HepG2 (cell line): ENCODE data around the gene GFER. TPM values are rescaled to one million over a fixed set of nuclear protein-coding genes. Genes with fewer than 3 reads are reported as not detected.

ENCODE experiments used
- ATAC-seq: fragments of 200-7000 bp; cut with Tn5 transposase; 3 replicates; pipeline ENCODE4 v1.9.1; 2020; ENCODE audit warnings: mild to moderate bottlenecking, moderate library complexity
- BruUV-seq: library from RNA; stranded (reverse); fragments of 400-500 nt; replicated peaks from 2 replicates; lab custom pipeline; 2021; lab: Mats Ljungman, UMichigan
- CTCF ChIA-PET: fragments of 300-600 bp; formaldehyde crosslinking; extraction: SDS; loops from one replicate; lab custom pipeline; 2021; ENCODE audit warnings: low total read pairs, inconsistent platforms, low intra/inter-chr PET ratio; lab: Yijun Ruan, JAX
- POLR2A ChIA-PET: fragments of 350-600 bp; sonication (Branson Sonifier 250); formaldehyde crosslinking; loops from one replicate; lab custom pipeline; 2020; ENCODE audit warnings: antibody characterized with exemption, inconsistent platforms; lab: Yijun Ruan, JAX
- DNase-seq: peaks from one replicate; pipeline ENCODE4 v3.0.0-alpha.2; 2015; ENCODE audit warnings: low spot score
- FAIRE-seq: peaks from 3 replicates; lab custom pipeline; 2011; peaks lifted over from hg19 to GRCh38; lab: Jason Lieb, UNC
- H2AFZ ChIP-seq: one replicate; pipeline ENCODE4 v1.6.1; 2011; ENCODE audit warnings: low read length, inconsistent platforms
- H3K27ac ChIP-seq: fragments of 300-600 bp; 3 replicates; pipeline ENCODE4 v1.8.0; 2011; ENCODE audit warnings: mixed run types, mild to moderate bottlenecking, mixed read lengths, low read length, inconsistent platforms; ENCODE audit not compliant: insufficient read depth; ENCODE audit errors: extremely low read length
- H3K27me3 ChIP-seq, 2 experiments: fragments of 200-600 bp in 1 of 2; 2 replicates in 1 of 2; 3 replicates in 1 of 2; pipeline versions ENCODE4 v1.6.0 to v1.8.0; 2011; ENCODE audit warnings: low read length in 2 of 2, mild to moderate bottlenecking in 2 of 2, moderate library complexity in 2 of 2, inconsistent platforms in 1 of 2; ENCODE audit not compliant: insufficient read depth in 2 of 2, control insufficient read depth in 1 of 2
- H3K36me3 ChIP-seq, 2 experiments: fragments of 200-600 bp in 1 of 2; replicated peaks in 1 of 2; 2 replicates in 1 of 2; 3 replicates in 1 of 2; pipeline versions ENCODE4 v1.5.1 to v1.8.0; 2011; ENCODE audit warnings: low read length in 2 of 2, inconsistent platforms in 1 of 2; ENCODE audit not compliant: insufficient read depth in 2 of 2, control insufficient read depth in 1 of 2
- H3K4me1 ChIP-seq: 2 replicates; pipeline ENCODE4 v1.5.1; 2012; ENCODE audit warnings: low read length, inconsistent platforms; ENCODE audit not compliant: insufficient read depth
- H3K4me2 ChIP-seq: 2 replicates; pipeline ENCODE4 v1.6.0; 2011; ENCODE audit warnings: low read depth, low read length, inconsistent platforms
- H3K4me3 ChIP-seq, 3 experiments: fragments of 200-600 bp in 1 of 3; sonication (generic), shearing (Covaris generic) in 1 of 3; replicated peaks in 1 of 3; 2 replicates each; pipeline ENCODE4 v1.5.1; 2011 to 2016; ENCODE audit warnings: low read length in 3 of 3, inconsistent platforms in 2 of 3, low read depth in 2 of 3, mild to moderate bottlenecking in 2 of 3, control low read depth in 1 of 3, mixed read lengths in 1 of 3; ENCODE audit not compliant: insufficient read depth in 1 of 3
- H3K79me2 ChIP-seq: one replicate; pipeline ENCODE4 v1.6.1; 2011; ENCODE audit warnings: low read length, inconsistent platforms; ENCODE audit not compliant: insufficient read depth
- H3K9ac ChIP-seq: 2 replicates; pipeline ENCODE4 v1.6.0; 2011; ENCODE audit warnings: mild to moderate bottlenecking, low read depth, low read length, inconsistent platforms; ENCODE audit not compliant: insufficient read depth
- H3K9me3 ChIP-seq: 2 replicates; pipeline ENCODE4 v1.5.1; 2012; ENCODE audit warnings: mild to moderate bottlenecking, low read length
- H4K20me1 ChIP-seq: 2 replicates; pipeline ENCODE4 v1.6.0; 2011; ENCODE audit warnings: inconsistent platforms, mild to moderate bottlenecking, low read length, moderate library complexity; ENCODE audit not compliant: insufficient read depth
- CEBPG ChIP-seq: IDR thresholded peaks from 2 replicates; pipeline ENCODE4 v1.6.1; 2016
- EP300 ChIP-seq, 3 experiments: sonication (generic) in 1 of 3; formaldehyde crosslinking in 1 of 3; IDR thresholded peaks; 2 replicates each; pipeline versions ENCODE4 v1.5.1 to v1.6.1; 2011 to 2020; ENCODE audit warnings: low read depth in 2 of 3, low read length in 2 of 3, borderline replicate concordance in 1 of 3, improper control_type of control experiment in 1 of 3, mild to moderate bottlenecking in 1 of 3, missing genetic modification reagents in 1 of 3, moderate library complexity in 1 of 3
- HDAC2 ChIP-seq: sonication (generic); formaldehyde crosslinking; IDR thresholded peaks from 2 replicates; pipeline ENCODE4 v1.4.0; 2020; ENCODE audit warnings: missing genetic modification reagents
- NFYB ChIP-seq: sonication (generic); formaldehyde crosslinking; IDR thresholded peaks from 2 replicates; pipeline ENCODE4 v1.4.0; 2020; ENCODE audit warnings: missing genetic modification reagents
- RXRA ChIP-seq: sonication (generic); formaldehyde crosslinking; IDR thresholded peaks from 2 replicates; pipeline ENCODE4 v1.5.1; 2020; ENCODE audit warnings: missing genetic modification reagents
- SOX13 ChIP-seq, 3 experiments: fragments of 450-650 bp in 1 of 3; sonication (generic) in 1 of 3; formaldehyde crosslinking in 1 of 3; IDR thresholded peaks in 2 of 3; conservative IDR thresholded peaks in 1 of 3; 2 replicates each; pipeline versions ENCODE4 v1.5.0 to v1.6.1; 2016 to 2020; ENCODE audit warnings: antibody characterized with exemption in 1 of 3, mild to moderate bottlenecking in 1 of 3, missing compliant biosample characterization in 1 of 3, missing genetic modification reagents in 1 of 3, moderate library complexity in 1 of 3
- TOPORS ChIP-seq: sonication (generic); formaldehyde crosslinking; IDR thresholded peaks from 2 replicates; pipeline ENCODE4 v1.8.0; 2023; ENCODE audit warnings: mild to moderate bottlenecking, missing genetic modification reagents
- ZNF44 ChIP-seq: sonication (generic); formaldehyde crosslinking; IDR thresholded peaks from 2 replicates; pipeline ENCODE4 v1.5.1; 2020; ENCODE audit warnings: mild to moderate bottlenecking, missing genetic modification reagents
- ZNF660 ChIP-seq: sonication (generic); formaldehyde crosslinking; IDR thresholded peaks from 2 replicates; pipeline ENCODE4 v1.5.1; 2020; ENCODE audit warnings: mild to moderate bottlenecking, low read depth, missing genetic modification reagents, borderline replicate concordance
- WGBS: methylation state at CpG from one replicate; pipeline ENCODE4 v1.1.6; 2017; ENCODE audit warnings: low lambda C conversion rate; 5-methylcytosine and 5-hydroxymethylcytosine counted together
- in situ Hi-C: cut with HindIII; loops from 2 replicates; pipeline ENCODE4 v1.10.0; 2017; ENCODE audit warnings: low pct_unique_long_range_greater_than_20kb; ENCODE audit not compliant: extremely low pct_ligation_motif_present
- intact Hi-C: fragments of 100-400 bp; cut with micrococcal nuclease; formaldehyde crosslinking; loops from one replicate; pipeline ENCODE4 v1.10.0; 2022; ENCODE audit not compliant: unreplicated experiment
- polyA plus RNA-seq, 8 experiments: library from polyadenylated mRNA; depleted of rRNA in 3 of 8; stranded (reverse) in 7 of 8; unstranded in 1 of 8; fragments of >200 nt; fragmentation: Illumina TruSeq in 4 of 8; extraction: Trizol in 4 of 8; gene quantifications; 2 replicates each; pipeline versions ENCODE4 v1.2.1 to v1.2.3, GENCODE V29; 2011 to 2016; ENCODE audit warnings: low read depth in 4 of 8, missing spikeins in 1 of 8, mixed read lengths in 1 of 8; ENCODE audit not compliant: insufficient read depth in 1 of 8
- total RNA-seq, 5 experiments: library from RNA; depleted of rRNA; stranded (reverse); fragments of >200 nt; fragmentation: Illumina TruSeq; extraction: Trizol; gene quantifications; 2 replicates each; pipeline ENCODE4 v1.2.3, GENCODE V29; 2016; ENCODE audit warnings: low read depth in 1 of 5
- TF ChIP-seq, protein P1 (sequence below): sonication (generic); formaldehyde crosslinking; conservative IDR thresholded peaks from 2 replicates; pipeline ENCODE4 v1.4.0; 2020; ENCODE audit warnings: mild to moderate bottlenecking, missing genetic modification reagents, moderate library complexity
- TF ChIP-seq, protein P2 (sequence below), 2 experiments: fragments of 450-650 bp in 1 of 2; sonication (generic) in 1 of 2; formaldehyde crosslinking; IDR thresholded peaks; 2 replicates each; pipeline versions ENCODE4 v1.5.0 to v1.8.0; 2020 to 2022; ENCODE audit warnings: mild to moderate bottlenecking in 1 of 2, missing genetic modification reagents in 1 of 2

The GFER gene
- total and polyA plus RNA-seq, 2 of the 13 experiments (the other 11 are each of a cell fraction or from before 2014, with no cell fraction given), result 28.6 to 71.7 TPM

DNA sequence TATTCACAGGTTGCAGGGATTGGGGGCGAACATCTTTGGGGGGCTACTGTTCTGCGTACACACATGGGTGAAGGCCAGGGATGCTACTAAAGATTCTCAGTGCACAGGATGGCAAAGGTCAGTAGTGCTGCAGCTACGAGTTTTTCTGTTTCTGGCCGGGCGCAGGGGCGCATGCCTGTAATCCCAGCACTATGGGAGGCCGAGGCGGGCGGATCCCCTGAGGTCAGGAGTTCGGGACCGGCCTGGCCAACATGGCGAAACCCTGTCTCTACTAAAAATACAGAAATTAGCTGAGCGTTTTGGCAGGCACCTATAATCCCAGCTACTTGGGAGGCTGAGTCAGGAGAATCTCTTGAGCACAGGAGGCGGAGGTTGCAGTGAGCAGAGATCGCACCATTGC, 29.5 kb downstream of the GFER start:
- intact Hi-C loops, result no loop called here
- Histone ChIP-seq H3K9ac (no peak overlapping the region), H3K79me2 (peaks cover 16% of the 10 kb centered on the region), H3K4me3 (no peak overlapping the region), H4K20me1 (peaks cover 1% of the 10 kb centered on the region; the same call in 1 of the 2 replicates), H3K27me3 (no peaks in the 10 kb centered on the region), H3K9me3 (no peaks in the 10 kb centered on the region), H3K27ac (no peak overlapping the region), H2AFZ (no peak overlapping the region), H3K4me2 (no peak overlapping the region), H3K4me1 (peaks cover 57% of the 10 kb centered on the region), H3K36me3 (no peaks in the 10 kb centered on the region)
- no peak for DNase-seq
- ChIA-PET CTCF (no interaction called here), POLR2A (no interaction called here)
- TF ChIP-seq ZNF660 (CRISPR knock-in tag) (no peak), SOX13 (IDR thresholded peaks at IDR 0.05) (no peak), SOX13 (CRISPR knock-in tag; conservative IDR thresholded peaks at IDR 0.05 in 1 of 2, IDR thresholded peaks at IDR 0.05 in 1 of 2) (no peak), ZNF44 (CRISPR knock-in tag) (no peak), TOPORS (no peak), NFYB (no peak)
- 69% methylated on average over 15 of the region's 15 CpGs for WGBS
- ATAC-seq, result no peak
- in situ Hi-C loops, result no loop called here
- FAIRE-seq, result no peak
- BruUV-seq, result no TSS peak

DNA sequence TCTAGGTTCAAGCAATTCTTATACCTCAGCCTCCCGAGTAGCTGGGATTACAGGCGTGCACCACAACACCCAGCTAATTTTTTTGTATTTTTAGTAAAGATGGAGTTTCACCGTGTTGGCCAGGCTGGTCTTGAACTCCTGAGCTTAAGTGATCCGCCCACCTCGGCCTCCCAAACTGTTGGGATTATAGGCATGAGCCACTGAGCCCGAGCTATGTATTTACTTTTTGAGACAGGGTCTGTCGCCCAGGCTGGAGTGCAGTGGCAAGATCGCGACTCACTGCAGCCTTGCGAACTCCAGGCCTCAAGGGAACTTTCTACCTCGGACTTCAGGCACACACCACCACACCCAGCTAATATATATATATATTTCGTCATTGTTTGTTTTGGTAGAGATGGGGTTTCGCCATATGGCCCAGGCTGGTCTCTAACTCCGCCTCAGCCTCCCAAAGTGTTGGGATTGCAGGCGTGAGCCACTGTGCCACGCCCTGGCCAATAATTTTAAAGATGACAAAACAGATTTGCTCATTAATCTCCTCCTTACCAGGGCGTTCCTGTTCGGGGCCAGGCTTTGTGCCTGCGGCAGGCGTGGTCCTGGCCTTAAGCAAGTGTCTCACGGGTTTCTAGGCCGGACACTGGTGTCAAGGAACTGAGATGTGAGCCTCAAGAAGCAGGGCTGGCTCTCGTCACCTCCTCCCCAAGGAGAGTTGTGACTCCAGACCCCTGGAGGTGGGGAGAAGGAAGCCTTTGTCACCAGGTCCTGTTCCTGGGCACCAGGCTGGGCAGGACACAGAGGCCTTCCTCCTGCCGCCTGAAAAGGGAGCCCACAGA, 31.3 kb downstream of the GFER start:
- Histone ChIP-seq H3K27me3 (peaks cover 2 to 14% of the 10 kb centered on the region in 2 experiments; a peak in 2 of 5 replicates), H4K20me1 (no peaks in the 10 kb centered on the region), H3K4me3 (peak overlapping the region; percentile 20 to 61 (median 40); a peak in 5 of 6 replicates), H3K9ac (peak overlapping the region; percentile 60), H3K4me2 (peak overlapping the region; percentile 93), H3K36me3 (no peaks in the 10 kb centered on the region), H3K79me2 (peaks cover 2% of the 10 kb centered on the region), H3K4me1 (peaks cover 65% of the 10 kb centered on the region), H3K9me3 (no peaks in the 10 kb centered on the region), H2AFZ (peak overlapping the region; percentile 59), H3K27ac (no peak overlapping the region)
- peak; percentile 63 for ATAC-seq
- FAIRE-seq, result peak; percentile 83
- intact Hi-C loops, result no loop called here
- WGBS, result 4% methylated on average over 16 of the region's 24 CpGs
- in situ Hi-C loops, result no loop called here
- ChIA-PET CTCF (no interaction called here), POLR2A (interaction anchor here (0.8 to 2.9 kb wide), 10 partner anchors 8 to 142 kb away, joined by 3 to 22 read pairs (median 4); partner anchors contain the start of genes NTHL1, RPS2, SYNGR3 and TRAF7)
- BruUV-seq, result no TSS peak
- DNase-seq, result peak; percentile 76
- TF ChIP-seq CEBPG (peak; percentile 85), RXRA (CRISPR knock-in tag) (no peak; the same call in 1 of the 2 replicates), EP300 (IDR thresholded peaks at IDR 0.05; ENCODE audit: low read depth in 2 of 2, low read length in 2 of 2) (0 out of 4 replicates have a peak, but pooled peaks of 1 of the 2 experiments have one; percentile 36), EP300 (CRISPR knock-in tag; IDR thresholded peaks at IDR 0.05; ENCODE audit: borderline replicate concordance) (no peak), HDAC2 (CRISPR knock-in tag) (peak; percentile 61; the same call in 1 of the 2 replicates)
- TF ChIP-seq, protein P1, sequence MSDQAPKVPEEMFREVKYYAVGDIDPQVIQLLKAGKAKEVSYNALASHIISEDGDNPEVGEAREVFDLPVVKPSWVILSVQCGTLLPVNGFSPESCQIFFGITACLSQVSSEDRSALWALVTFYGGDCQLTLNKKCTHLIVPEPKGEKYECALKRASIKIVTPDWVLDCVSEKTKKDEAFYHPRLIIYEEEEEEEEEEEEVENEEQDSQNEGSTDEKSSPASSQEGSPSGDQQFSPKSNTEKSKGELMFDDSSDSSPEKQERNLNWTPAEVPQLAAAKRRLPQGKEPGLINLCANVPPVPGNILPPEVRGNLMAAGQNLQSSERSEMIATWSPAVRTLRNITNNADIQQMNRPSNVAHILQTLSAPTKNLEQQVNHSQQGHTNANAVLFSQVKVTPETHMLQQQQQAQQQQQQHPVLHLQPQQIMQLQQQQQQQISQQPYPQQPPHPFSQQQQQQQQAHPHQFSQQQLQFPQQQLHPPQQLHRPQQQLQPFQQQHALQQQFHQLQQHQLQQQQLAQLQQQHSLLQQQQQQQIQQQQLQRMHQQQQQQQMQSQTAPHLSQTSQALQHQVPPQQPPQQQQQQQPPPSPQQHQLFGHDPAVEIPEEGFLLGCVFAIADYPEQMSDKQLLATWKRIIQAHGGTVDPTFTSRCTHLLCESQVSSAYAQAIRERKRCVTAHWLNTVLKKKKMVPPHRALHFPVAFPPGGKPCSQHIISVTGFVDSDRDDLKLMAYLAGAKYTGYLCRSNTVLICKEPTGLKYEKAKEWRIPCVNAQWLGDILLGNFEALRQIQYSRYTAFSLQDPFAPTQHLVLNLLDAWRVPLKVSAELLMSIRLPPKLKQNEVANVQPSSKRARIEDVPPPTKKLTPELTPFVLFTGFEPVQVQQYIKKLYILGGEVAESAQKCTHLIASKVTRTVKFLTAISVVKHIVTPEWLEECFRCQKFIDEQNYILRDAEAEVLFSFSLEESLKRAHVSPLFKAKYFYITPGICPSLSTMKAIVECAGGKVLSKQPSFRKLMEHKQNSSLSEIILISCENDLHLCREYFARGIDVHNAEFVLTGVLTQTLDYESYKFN, result peak; percentile 28; the same call in 1 of the 2 replicates
- TF ChIP-seq, protein P2, sequence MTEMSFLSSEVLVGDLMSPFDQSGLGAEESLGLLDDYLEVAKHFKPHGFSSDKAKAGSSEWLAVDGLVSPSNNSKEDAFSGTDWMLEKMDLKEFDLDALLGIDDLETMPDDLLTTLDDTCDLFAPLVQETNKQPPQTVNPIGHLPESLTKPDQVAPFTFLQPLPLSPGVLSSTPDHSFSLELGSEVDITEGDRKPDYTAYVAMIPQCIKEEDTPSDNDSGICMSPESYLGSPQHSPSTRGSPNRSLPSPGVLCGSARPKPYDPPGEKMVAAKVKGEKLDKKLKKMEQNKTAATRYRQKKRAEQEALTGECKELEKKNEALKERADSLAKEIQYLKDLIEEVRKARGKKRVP (CRISPR knock-in tag; IDR thresholded peaks at IDR 0.05), result peak in 1 of 2 experiments; percentile 87; a peak in 2 of 4 replicates
